OCI-LY3 (cell line): Measurements from ENCODE around the gene AASS.

ENCODE experiments used
- EZH2phosphoT487 ChIP-seq: fragments of 200-600 bp; shearing (Covaris generic); IDR thresholded peaks from 2 replicates; pipeline ENCODE4 v1.6.1; 2018; ENCODE audit warnings: antibody characterized with exemption, mixed run types, low read depth
- TF ChIP-seq, protein P1 (sequence below): fragments of 200-600, 300-600 bp; sonication (generic); IDR thresholded peaks from 2 replicates; pipeline ENCODE4 v1.5.1; 2014; ENCODE audit warnings: antibody characterized with exemption, low read length, low read depth

- TF ChIP-seq, protein P1, sequence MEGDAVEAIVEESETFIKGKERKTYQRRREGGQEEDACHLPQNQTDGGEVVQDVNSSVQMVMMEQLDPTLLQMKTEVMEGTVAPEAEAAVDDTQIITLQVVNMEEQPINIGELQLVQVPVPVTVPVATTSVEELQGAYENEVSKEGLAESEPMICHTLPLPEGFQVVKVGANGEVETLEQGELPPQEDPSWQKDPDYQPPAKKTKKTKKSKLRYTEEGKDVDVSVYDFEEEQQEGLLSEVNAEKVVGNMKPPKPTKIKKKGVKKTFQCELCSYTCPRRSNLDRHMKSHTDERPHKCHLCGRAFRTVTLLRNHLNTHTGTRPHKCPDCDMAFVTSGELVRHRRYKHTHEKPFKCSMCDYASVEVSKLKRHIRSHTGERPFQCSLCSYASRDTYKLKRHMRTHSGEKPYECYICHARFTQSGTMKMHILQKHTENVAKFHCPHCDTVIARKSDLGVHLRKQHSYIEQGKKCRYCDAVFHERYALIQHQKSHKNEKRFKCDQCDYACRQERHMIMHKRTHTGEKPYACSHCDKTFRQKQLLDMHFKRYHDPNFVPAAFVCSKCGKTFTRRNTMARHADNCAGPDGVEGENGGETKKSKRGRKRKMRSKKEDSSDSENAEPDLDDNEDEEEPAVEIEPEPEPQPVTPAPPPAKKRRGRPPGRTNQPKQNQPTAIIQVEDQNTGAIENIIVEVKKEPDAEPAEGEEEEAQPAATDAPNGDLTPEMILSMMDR: no peak
- no peak for TF ChIP-seq EZH2phosphoT487
These were observed 8.0 kb downstream of the AASS start for GRCh38 chr7:122136078-122136477.
